HG02943 (cell line): ENCODE data around the gene AKNA.

ENCODE experiments used
- ATAC-seq: cut with Tn5 transposase; IDR thresholded peaks from one replicate; pipeline ENCODE4 v1.9.1; 2021; ENCODE audit warnings: mild to moderate bottlenecking, low read depth, moderate library complexity; ENCODE audit not compliant: unreplicated experiment

The AKNA gene

GRCh38 chr9:114396558-114397218, 8.9 kb upstream of the AKNA start:
- ATAC-seq: no peak

- no peak for ATAC-seq
Measured at GRCh38 chr9:114395768-114396167, 8.0 kb upstream of the AKNA start.

- no peak for ATAC-seq
Measured at GRCh38 chr9:114395334-114395617, 7.5 kb upstream of the AKNA start.

GRCh38 chr9:114394523-114395333, 6.9 kb upstream of the AKNA start:
- no peak for ATAC-seq

GRCh38 chr9:114392749-114393112, 4.9 kb upstream of the AKNA start:
- ATAC-seq: no peak

- no peak for ATAC-seq
Measured at GRCh38 chr9:114390952-114391351, 3.2 kb upstream of the AKNA start.

GRCh38 chr9:114389612-114390368, 2.0 kb upstream of the AKNA start:
- ATAC-seq: no peak

- no peak for ATAC-seq
Measured at GRCh38 chr9:114388764-114389375, 1.1 kb upstream of the AKNA start.

- ATAC-seq: no peak
Measured at GRCh38 chr9:114388357-114388682, 538 bp upstream of the AKNA start.

GRCh38 chr9:114386886-114387679, 699 bp downstream of the AKNA start:
- no peak for ATAC-seq

- no peak for ATAC-seq
Measured at GRCh38 chr9:114386361-114386885, 1.4 kb downstream of the AKNA start.

GRCh38 chr9:114385397-114386181, 2.2 kb downstream of the AKNA start:
- peak; percentile 84 for ATAC-seq

GRCh38 chr9:114384836-114385396, 2.9 kb downstream of the AKNA start:
- ATAC-seq: no peak

- ATAC-seq: no peak
Measured at GRCh38 chr9:114384341-114384740, 3.4 kb downstream of the AKNA start.

GRCh38 chr9:114383521-114384231, 4.1 kb downstream of the AKNA start:
- no peak for ATAC-seq

GRCh38 chr9:114382699-114383520, 4.9 kb downstream of the AKNA start:
- no peak for ATAC-seq

GRCh38 chr9:114378883-114379282, 8.9 kb downstream of the AKNA start:
- ATAC-seq: no peak

- ATAC-seq: no peak
Measured at GRCh38 chr9:114378016-114378415, 9.8 kb downstream of the AKNA start.
